Trophoblast cell (in vitro differentiated cells and primary cell): ENCODE measurements around the gene LAYN.
A peak's percentile ranks its signal among the peaks of the same experiment; 100 is the strongest.

ENCODE experiments used
- DNase-seq, 2 donors: peaks; one replicate each; pipeline ENCODE4 v3.0.0-alpha.2; 2016
- H2AFZ ChIP-seq: 2 replicates; pipeline ENCODE4 v1.6.1; 2013; ENCODE audit warnings: low read length, moderate library complexity, mild to moderate bottlenecking; ENCODE audit not compliant: insufficient read depth, poor library complexity
- H2AK5ac ChIP-seq: 2 replicates; pipeline ENCODE4 v1.6.1; 2013; ENCODE audit warnings: mild to moderate bottlenecking, low read length
- H2BK120ac ChIP-seq: 2 replicates; pipeline ENCODE4 v1.6.1; 2013; ENCODE audit warnings: low read length, mild to moderate bottlenecking, moderate library complexity; ENCODE audit not compliant: insufficient read depth, poor library complexity
- H2BK12ac ChIP-seq: 2 replicates; pipeline ENCODE4 v1.6.1; 2013; ENCODE audit warnings: mild to moderate bottlenecking, low read length, moderate library complexity
- H2BK5ac ChIP-seq: 2 replicates; pipeline ENCODE4 v1.6.1; 2013; ENCODE audit warnings: low read length, low read depth, moderate library complexity, mild to moderate bottlenecking; ENCODE audit not compliant: poor library complexity
- H3K14ac ChIP-seq: 2 replicates; pipeline ENCODE4 v1.6.1; 2013; ENCODE audit warnings: mild to moderate bottlenecking, low read length
- H3K18ac ChIP-seq: 2 replicates; pipeline ENCODE4 v1.6.1; 2013; ENCODE audit warnings: mild to moderate bottlenecking, low read length
- H3K23ac ChIP-seq: 2 replicates; pipeline ENCODE4 v1.6.1; 2013; ENCODE audit warnings: low read length
- H3K27ac ChIP-seq: 2 replicates; pipeline ENCODE4 v1.5.1; 2013; ENCODE audit warnings: low read depth, mild to moderate bottlenecking, inconsistent platforms, low read length, moderate library complexity
- H3K27me3 ChIP-seq: 2 replicates; pipeline ENCODE4 v1.6.1; 2013; ENCODE audit warnings: inconsistent platforms, mild to moderate bottlenecking, low read length, moderate library complexity; ENCODE audit not compliant: insufficient read depth
- H3K36me3 ChIP-seq, 2 experiments: 1 replicate in 1 of 2; 2 replicates in 1 of 2; pipeline ENCODE4 v1.6.1; 2013; ENCODE audit warnings: low read length in 2 of 2, mild to moderate bottlenecking in 2 of 2, moderate library complexity in 1 of 2; ENCODE audit not compliant: insufficient read depth in 2 of 2, control insufficient read depth in 1 of 2
- H3K4ac ChIP-seq: 2 replicates; pipeline ENCODE4 v1.6.1; 2013; ENCODE audit warnings: low read depth, mild to moderate bottlenecking, low read length, moderate library complexity
- H3K4me1 ChIP-seq, 2 experiments: 1 replicate in 1 of 2; 2 replicates in 1 of 2; pipeline ENCODE4 v1.6.1; 2013; ENCODE audit warnings: low read length in 2 of 2, mild to moderate bottlenecking in 2 of 2, moderate library complexity in 1 of 2; ENCODE audit not compliant: insufficient read depth in 2 of 2, control insufficient read depth in 1 of 2
- H3K4me2 ChIP-seq: 2 replicates; pipeline ENCODE4 v1.6.1; 2013; ENCODE audit warnings: inconsistent platforms, mild to moderate bottlenecking, low read length, moderate library complexity
- H3K4me3 ChIP-seq: 2 replicates; pipeline ENCODE4 v1.5.1; 2013; ENCODE audit warnings: mild to moderate bottlenecking, low read depth, low read length, inconsistent platforms
- H3K79me1 ChIP-seq: one replicate; pipeline ENCODE4 v1.6.1; 2013; ENCODE audit warnings: low read length
- H3K79me2 ChIP-seq: 2 replicates; pipeline ENCODE4 v1.6.1; 2013; ENCODE audit warnings: low read length, mild to moderate bottlenecking; ENCODE audit not compliant: control insufficient read depth, insufficient read depth, poor library complexity
- H3K9ac ChIP-seq: 2 replicates; pipeline ENCODE4 v1.6.1; 2013; ENCODE audit warnings: mild to moderate bottlenecking, low read length
- H3K9me3 ChIP-seq: 2 replicates; pipeline ENCODE4 v1.6.1; 2013; ENCODE audit warnings: low read depth, mild to moderate bottlenecking, control low read depth, inconsistent platforms, low read length; ENCODE audit not compliant: insufficient read depth
- H4K12ac ChIP-seq: 2 replicates; pipeline ENCODE4 v1.6.1; 2013; ENCODE audit warnings: low read depth, mild to moderate bottlenecking, low read length, moderate library complexity
- H4K8ac ChIP-seq: 2 replicates; pipeline ENCODE4 v1.6.1; 2013; ENCODE audit warnings: low read depth, mild to moderate bottlenecking, low read length, moderate library complexity
- H4K91ac ChIP-seq: one replicate; pipeline ENCODE4 v1.6.1; 2013; ENCODE audit warnings: low read depth, mild to moderate bottlenecking, low read length, moderate library complexity
- WGBS: extraction: QIAGEN DNeasy Blood & Tissue Kit; methylation state at CpG from one replicate; pipeline ENCODE4 v1.1.7; 2013; ENCODE audit warnings: missing lambda C conversion rate; ENCODE audit not compliant: insufficient read length, insufficient coverage; ENCODE audit errors: extremely low coverage; 5-methylcytosine and 5-hydroxymethylcytosine counted together

Gene LAYN

DNA sequence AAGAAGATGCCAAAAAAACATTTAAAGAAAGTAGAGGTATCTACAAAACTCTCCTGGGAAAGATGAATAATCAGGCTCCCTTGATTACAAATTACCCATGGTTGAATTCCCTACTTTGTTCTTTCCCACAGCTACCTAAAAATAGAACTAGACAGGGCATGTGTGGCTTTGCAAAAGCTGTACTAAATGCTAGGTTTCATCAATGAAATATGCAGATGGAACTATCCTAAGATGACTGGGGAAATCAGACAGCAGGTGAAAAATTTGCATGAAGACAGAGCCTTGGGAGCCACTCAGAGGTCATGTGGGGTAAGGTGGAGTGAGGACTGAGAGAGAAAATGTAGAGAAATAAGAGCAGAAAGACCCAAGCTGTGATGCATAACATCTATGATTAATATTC lies 14.7 kb downstream of the LAYN start:
- Histone ChIP-seq H3K23ac (no peak overlapping the region), H2BK5ac (no peak overlapping the region), H2BK12ac (no peak overlapping the region), H3K4me1 (no peaks in the 10 kb centered on the region), H3K18ac (no peak overlapping the region), H3K4me3 (no peak overlapping the region), H3K36me3 (peaks cover 18 to 43% of the 10 kb centered on the region in 2 experiments), H3K27ac (no peak overlapping the region), H3K14ac (no peak overlapping the region), H2BK120ac (no peak overlapping the region), H3K4ac (no peak overlapping the region), H3K79me1 (no peaks in the 10 kb centered on the region), H3K4me2 (no peak overlapping the region), H2AFZ (no peak overlapping the region), H2AK5ac (no peak overlapping the region), H4K8ac (no peak overlapping the region), H4K12ac (no peak overlapping the region), H3K9ac (no peak overlapping the region), H3K27me3 (no peaks in the 10 kb centered on the region), H3K79me2 (no peaks in the 10 kb centered on the region), H4K91ac (no peak overlapping the region), H3K9me3 (peaks cover 2% of the 10 kb centered on the region)
- DNase-seq, result no peak

GRCh38 chr11:111557425-111558111 lies 17.0 kb downstream of the LAYN start:
- no peak overlapping the region for H3K9ac ChIP-seq
- H4K12ac ChIP-seq, result no peak overlapping the region
- no peak overlapping the region for H2AFZ ChIP-seq
- H2AK5ac ChIP-seq, result no peak overlapping the region
- H2BK5ac ChIP-seq, result no peak overlapping the region
- H2BK12ac ChIP-seq, result no peak overlapping the region
- no peaks in the 10 kb centered on the region for H3K79me2 ChIP-seq
- no peak overlapping the region for H2BK120ac ChIP-seq
- H3K4me1 ChIP-seq, result no peaks in the 10 kb centered on the region
- H3K9me3 ChIP-seq, result peaks cover 2% of the 10 kb centered on the region
- peak; percentile 86 to 96 for DNase-seq
- H4K8ac ChIP-seq, result no peak overlapping the region
- no peaks in the 10 kb centered on the region for H3K27me3 ChIP-seq
- no peak overlapping the region for H3K23ac ChIP-seq
- no CpG with 5 or more reads among the region's 5 CpGs for WGBS
- no peak overlapping the region for H3K4ac ChIP-seq
- H3K79me1 ChIP-seq, result no peaks in the 10 kb centered on the region
- H4K91ac ChIP-seq, result no peak overlapping the region
- no peak overlapping the region for H3K4me3 ChIP-seq
- H3K36me3 ChIP-seq, result peaks cover 19 to 40% of the 10 kb centered on the region in 2 experiments
- no peak overlapping the region for H3K14ac ChIP-seq
- no peak overlapping the region for H3K27ac ChIP-seq
- H3K18ac ChIP-seq, result no peak overlapping the region
- no peak overlapping the region for H3K4me2 ChIP-seq

DNA sequence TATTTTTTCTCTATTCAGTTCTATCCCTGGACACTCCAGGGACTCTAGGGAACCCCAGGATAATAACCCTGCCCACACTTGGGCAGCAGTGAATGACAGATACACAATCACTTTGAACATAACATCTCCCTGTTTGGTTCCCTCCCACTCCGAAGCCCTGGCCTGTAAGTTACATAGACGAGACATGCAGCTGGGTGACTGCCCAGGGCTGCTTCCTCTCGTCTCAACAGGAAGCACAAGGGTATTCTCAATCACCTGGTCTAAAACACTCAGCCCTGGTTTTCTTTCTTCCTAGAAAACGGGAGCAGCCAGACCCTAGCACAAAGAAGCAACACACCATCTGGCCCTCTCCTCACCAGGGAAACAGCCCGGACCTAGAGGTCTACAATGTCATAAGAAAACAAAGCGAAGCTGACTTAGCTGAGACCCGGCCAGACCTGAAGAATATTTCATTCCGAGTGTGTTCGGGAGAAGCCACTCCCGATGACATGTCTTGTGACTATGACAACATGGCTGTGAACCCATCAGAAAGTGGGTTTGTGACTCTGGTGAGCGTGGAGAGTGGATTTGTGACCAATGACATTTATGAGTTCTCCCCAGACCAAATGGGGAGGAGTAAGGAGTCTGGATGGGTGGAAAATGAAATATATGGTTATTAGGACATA lies 19.4 kb downstream of the LAYN start:
- no peak overlapping the region for H4K91ac ChIP-seq
- H3K23ac ChIP-seq, result no peak overlapping the region
- no peak overlapping the region for H4K8ac ChIP-seq
- H2BK12ac ChIP-seq, result no peak overlapping the region
- no peak overlapping the region for H3K14ac ChIP-seq
- H3K4me1 ChIP-seq, result no peaks in the 10 kb centered on the region
- no peak overlapping the region for H3K9ac ChIP-seq
- H2BK120ac ChIP-seq, result no peak overlapping the region
- WGBS, result no CpG with 5 or more reads among the region's 11 CpGs
- peaks cover 19 to 47% of the 10 kb centered on the region in 2 experiments for H3K36me3 ChIP-seq
- no peak overlapping the region for H4K12ac ChIP-seq
- H3K4me3 ChIP-seq, result no peak overlapping the region
- no peaks in the 10 kb centered on the region for H3K79me2 ChIP-seq
- H3K79me1 ChIP-seq, result no peaks in the 10 kb centered on the region
- DNase-seq, result no peak
- no peak overlapping the region for H3K4me2 ChIP-seq
- no peak overlapping the region for H2AK5ac ChIP-seq
- no peak overlapping the region for H3K27ac ChIP-seq
- peaks cover 2% of the 10 kb centered on the region for H3K9me3 ChIP-seq
- H3K4ac ChIP-seq, result no peak overlapping the region
- H2AFZ ChIP-seq, result no peak overlapping the region
- H2BK5ac ChIP-seq, result no peak overlapping the region
- H3K18ac ChIP-seq, result no peak overlapping the region
- no peaks in the 10 kb centered on the region for H3K27me3 ChIP-seq

GRCh38 chr11:111560800-111561199 lies 20.3 kb downstream of the LAYN start:
- no peak overlapping the region for H2BK5ac ChIP-seq
- H2BK120ac ChIP-seq, result no peak overlapping the region
- no peak overlapping the region for H3K4me3 ChIP-seq
- no peak overlapping the region for H3K4ac ChIP-seq
- H3K4me2 ChIP-seq, result no peak overlapping the region
- H2BK12ac ChIP-seq, result no peak overlapping the region
- WGBS, result no CpG with 5 or more reads among the region's 3 CpGs
- no peak overlapping the region for H3K9ac ChIP-seq
- H3K4me1 ChIP-seq, result no peaks in the 10 kb centered on the region
- H4K91ac ChIP-seq, result no peak overlapping the region
- no peak for DNase-seq
- no peaks in the 10 kb centered on the region for H3K79me1 ChIP-seq
- H3K18ac ChIP-seq, result no peak overlapping the region
- no peak overlapping the region for H3K14ac ChIP-seq
- no peak overlapping the region for H3K23ac ChIP-seq
- no peak overlapping the region for H2AK5ac ChIP-seq
- no peak overlapping the region for H4K8ac ChIP-seq
- no peak overlapping the region for H3K27ac ChIP-seq
- H3K79me2 ChIP-seq, result no peaks in the 10 kb centered on the region
- H3K36me3 ChIP-seq, result peaks cover 18 to 43% of the 10 kb centered on the region in 2 experiments
- H2AFZ ChIP-seq, result no peak overlapping the region
- no peak overlapping the region for H4K12ac ChIP-seq
- peaks cover 2% of the 10 kb centered on the region for H3K9me3 ChIP-seq
- no peaks in the 10 kb centered on the region for H3K27me3 ChIP-seq
